HG03066 (cell line): Measurements from ENCODE around the gene FAM107A.

Source experiments
- ATAC-seq: cut with Tn5 transposase; IDR thresholded peaks from one replicate; pipeline ENCODE4 v1.9.1; 2021; ENCODE audit warnings: low read depth; ENCODE audit not compliant: unreplicated experiment

The FAM107A gene

DNA sequence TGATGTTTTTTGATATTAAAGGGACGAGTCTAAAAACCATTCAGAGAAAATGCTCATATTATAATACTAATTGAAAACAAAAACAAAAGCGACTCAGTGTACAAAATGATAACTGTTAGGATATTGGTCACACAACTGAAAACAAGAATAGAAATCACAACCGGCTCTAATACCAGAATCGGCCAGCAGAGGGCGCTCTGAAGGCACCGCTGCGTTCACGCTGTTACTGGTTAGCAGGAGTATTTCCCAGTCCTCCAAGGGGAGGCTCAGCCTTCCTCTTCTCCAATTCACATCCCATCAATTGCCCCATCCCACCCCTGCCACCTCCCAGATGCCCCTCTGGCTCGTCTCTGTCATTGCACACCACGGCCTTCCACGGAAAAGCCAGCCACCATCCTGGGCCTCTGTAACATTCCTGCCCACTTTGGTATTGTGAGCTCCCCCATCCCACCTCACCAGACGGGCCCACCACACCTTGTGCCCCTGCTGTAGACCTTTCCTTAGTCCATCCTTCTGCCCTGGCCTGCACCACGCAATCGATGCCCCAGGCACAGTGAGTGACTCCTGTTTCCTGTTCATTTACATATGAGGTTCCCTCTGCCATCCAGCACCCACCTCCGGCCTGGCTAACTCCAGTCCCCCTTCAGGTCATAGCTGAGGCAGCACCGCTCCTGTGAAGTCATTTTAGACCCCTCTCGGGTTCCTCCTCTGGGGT lies 8.5 kb downstream of the FAM107A start:
- ATAC-seq = no peak

DNA sequence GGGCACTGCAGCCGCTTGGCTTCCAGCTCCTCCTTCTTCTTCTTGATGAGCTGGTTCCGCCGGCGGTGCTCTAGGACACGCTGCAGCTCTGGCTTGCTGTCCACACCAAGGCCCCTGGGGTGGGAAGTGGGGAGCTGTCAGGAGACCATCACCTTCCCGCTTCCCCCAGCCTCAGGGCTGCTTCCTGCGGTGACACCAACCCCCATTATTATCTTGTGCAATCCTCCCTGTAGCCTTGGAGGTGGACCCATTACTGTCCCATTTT lies 10.0 kb downstream of the FAM107A start:
- ATAC-seq = no peak

GRCh38 chr3:58566398-58567250 lies 10.6 kb downstream of the FAM107A start:
- ATAC-seq = no peak

- ATAC-seq = no peak
These were observed 11.4 kb downstream of the FAM107A start for GRCh38 chr3:58565621-58566397.

GRCh38 chr3:58564456-58565160 lies 12.6 kb downstream of the FAM107A start:
- ATAC-seq = no peak

DNA sequence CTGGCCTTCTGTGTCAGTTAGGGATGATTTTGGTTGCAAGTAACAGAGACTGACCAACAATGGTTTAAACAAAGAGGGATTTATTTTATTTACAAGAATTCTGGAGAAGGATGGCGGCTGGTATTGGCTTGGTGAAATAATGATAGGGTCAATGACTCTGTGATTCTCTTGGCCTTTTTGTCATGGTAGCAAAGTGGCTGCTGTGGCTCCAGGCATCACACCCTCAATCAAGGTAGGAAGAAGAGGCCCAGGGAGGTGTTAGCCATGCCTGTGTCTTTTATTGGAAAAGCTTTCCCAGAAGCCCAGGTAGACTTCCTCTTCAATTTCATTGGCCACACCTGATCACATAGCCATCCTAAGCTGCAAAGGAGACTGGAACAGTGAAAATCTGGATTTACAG lies 13.1 kb downstream of the FAM107A start:
- no peak for ATAC-seq

DNA sequence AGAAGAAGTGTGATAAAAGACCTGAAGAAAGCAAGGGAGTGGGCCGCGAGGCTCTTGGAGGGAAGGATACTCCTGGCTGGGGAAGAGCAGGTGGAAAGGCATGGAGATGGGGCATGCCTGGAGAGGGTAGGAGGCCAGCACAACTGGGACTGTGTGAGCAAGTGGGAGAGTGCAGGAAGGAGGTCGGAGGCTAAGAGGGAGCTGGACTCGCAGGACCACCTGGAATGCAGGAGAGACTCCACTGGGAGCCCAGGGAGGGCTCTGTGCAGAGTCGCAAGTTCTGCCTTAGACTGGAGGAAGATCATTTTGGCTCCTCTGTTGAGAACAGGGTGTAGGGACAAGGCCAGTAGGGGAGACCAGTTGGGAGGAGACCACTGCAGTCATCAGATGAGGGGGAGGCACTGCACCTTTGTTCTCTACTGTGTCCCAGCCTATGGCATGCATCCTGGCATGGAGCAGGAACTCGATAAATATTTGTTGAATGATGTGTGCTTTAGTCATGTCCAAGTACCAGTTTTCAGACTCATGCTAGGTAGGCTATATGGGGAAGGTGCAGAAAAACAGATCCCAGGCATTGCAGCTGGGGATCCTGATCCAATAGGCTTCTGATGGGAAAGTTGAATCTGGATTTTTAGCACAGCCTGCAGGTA lies 13.7 kb downstream of the FAM107A start:
- no peak for ATAC-seq

DNA sequence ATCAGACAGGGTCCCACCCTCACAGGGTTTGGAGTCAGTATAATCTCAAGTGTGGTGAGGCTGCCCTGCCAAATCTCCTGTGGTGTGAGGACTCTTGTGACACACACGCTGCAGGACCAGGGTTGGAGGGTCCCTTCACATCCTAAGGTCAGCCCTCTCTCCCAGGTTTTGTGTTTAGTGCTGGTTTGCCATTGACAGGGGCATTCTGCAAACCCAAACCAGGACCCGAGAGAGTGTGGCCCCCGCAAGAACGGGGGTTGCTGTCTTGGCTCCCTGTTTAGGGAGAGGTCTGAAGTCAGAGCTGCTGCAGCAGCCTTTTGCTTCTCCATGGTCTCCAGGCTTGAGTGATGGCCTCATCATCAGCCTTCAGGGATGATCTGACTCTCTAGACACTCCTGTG lies 14.7 kb downstream of the FAM107A start:
- ATAC-seq = no peak

GRCh38 chr3:58560771-58561311 lies 16.4 kb downstream of the FAM107A start:
- no peak for ATAC-seq

DNA sequence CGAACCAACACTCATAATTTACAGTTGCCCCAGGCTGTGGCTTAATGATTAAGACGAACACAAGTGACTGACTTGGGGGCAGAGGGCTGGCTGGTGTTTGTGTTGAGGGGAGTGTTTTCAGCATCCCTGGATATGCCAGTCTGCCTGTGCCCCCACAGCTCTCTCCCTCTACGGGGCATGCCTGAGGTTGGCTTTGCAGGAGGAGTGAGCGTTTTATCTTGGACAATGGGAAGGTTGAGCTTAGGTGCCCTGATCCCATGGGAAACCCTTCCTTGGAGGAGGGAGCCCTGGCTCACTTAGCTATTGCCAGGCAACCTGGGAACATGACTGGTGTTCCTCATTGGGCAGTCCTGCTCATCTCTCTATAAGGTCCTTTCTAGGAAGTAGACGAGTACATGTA lies 17.6 kb downstream of the FAM107A start:
- no peak for ATAC-seq

DNA sequence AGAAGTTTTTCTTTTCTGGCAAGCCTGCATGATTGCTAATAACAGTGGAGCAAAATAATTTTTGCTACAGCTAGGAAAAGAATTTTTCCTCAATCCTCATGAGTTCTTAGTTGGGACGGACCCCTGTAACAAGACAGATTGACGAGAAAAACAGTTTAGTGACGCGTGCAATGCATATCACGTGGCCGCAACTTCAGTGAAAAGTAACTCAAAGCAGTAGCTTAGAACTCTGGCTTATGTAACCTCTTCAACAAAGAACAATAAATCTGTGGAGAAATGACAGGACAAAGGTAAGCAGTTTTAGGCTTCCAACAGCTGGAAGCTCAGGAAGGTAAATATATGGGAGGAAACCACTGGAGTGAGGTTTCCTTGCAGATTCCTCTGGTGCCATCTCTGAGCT lies 19.7 kb downstream of the FAM107A start:
- ATAC-seq = no peak

DNA sequence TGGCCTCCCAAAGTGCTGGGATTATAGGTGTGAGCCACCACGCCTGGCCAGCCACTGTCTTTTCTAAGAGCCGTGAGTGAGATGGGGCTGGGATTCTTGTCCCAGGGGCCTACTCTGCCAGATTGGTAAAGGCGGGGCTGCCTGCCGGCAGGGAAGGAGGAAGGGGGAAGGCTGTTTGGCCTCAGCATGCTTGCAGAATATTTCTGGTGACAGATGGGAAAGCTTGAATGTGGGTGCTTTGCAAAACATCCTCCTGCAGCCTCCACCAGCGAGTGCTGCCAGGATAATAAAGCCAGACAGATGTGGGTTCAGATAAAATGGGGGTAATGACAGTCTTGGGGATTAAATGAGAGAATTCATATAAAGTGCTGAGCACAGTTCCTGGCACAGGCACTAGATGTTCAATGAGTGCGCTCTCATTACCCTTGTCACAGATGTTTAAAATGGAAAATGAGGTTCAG lies 20.4 kb downstream of the FAM107A start:
- ATAC-seq = no peak

DNA sequence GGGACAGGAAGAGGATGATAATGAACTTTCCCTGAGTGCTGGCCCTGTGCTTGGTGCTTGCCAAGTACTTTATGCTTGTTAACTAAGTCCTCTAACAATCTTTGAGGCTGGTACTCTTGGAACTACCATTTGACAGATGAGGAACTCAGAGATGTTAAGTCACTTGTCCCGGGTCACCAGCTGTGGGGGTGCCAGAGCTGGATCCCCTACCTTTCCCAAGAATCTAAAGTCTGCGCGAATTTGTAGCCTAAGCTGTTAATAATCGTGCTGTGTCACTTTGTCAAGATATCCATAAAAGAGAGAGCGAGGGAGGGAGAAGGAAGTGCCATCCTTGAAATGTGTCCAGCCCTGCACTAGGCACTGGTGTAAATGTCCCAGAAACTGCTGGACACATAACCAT lies 21.2 kb downstream of the FAM107A start:
- ATAC-seq = no peak

- no peak for ATAC-seq
These were observed 22.0 kb downstream of the FAM107A start for GRCh38 chr3:58555203-58555602.

GRCh38 chr3:58553003-58553402 lies 24.2 kb downstream of the FAM107A start:
- no peak for ATAC-seq

GRCh38 chr3:58551636-58552180 lies 25.5 kb downstream of the FAM107A start:
- no peak for ATAC-seq

- no peak for ATAC-seq
These were observed 32.6 kb downstream of the FAM107A start for GRCh38 chr3:58544541-58544940.

GRCh38 chr3:58540176-58540858 lies 36.9 kb downstream of the FAM107A start:
- no peak for ATAC-seq

GRCh38 chr3:58539626-58540025 lies 37.6 kb downstream of the FAM107A start:
- no peak for ATAC-seq
